ENCODE data around the gene TNFRSF25. TPM values are rescaled to one million over a fixed set of nuclear protein-coding genes. Genes with fewer than 3 reads are reported as not detected.

TNFRSF25 gene
- total RNA-seq, 5 donors from 2014 or later (not counting 1 experiment from before 2014, with no cell fraction given), result 215 to 580 (median 446) TPM

GRCh38 chr1:6412896-6413295 is 53.1 kb downstream of the TNFRSF25 start:
- Histone ChIP-seq H3K9me3 (no peaks in the 10 kb centered on the region), H3K4me3 (ENCODE audit: control insufficient read depth in 1 of 2, extremely low read depth in 1 of 2, low read length in 1 of 2) (no peak overlapping the region), H3K36me3 (ENCODE audit: control insufficient read depth in 2 of 2, extremely low read depth in 1 of 2, insufficient read depth in 1 of 2, low read length in 1 of 2) (no peaks in the 10 kb centered on the region), H3K4me1 (ENCODE audit: control insufficient read depth in 1 of 2, extremely low read depth in 1 of 2, insufficient read depth in 2 of 2, low read length in 2 of 2) (peaks cover 0 to 8% of the 10 kb centered on the region in 2 experiments), H3K27me3 (replicated peaks in 1 of 2; ENCODE audit: control insufficient read depth in 2 of 2, extremely low read depth in 1 of 2, insufficient read depth in 2 of 2, low read length in 1 of 2) (peaks cover 2 to 77% of the 10 kb centered on the region in 2 experiments), H3K27ac (ENCODE audit: low read length) (no peak overlapping the region)
- ChIA-PET CTCF (interaction anchor here in 1 of 2 donors (0.7 kb wide), 1 partner anchor 47 kb away, joined by 5 read pairs; no protein-coding TSS in a partner anchor), POLR2A (interaction anchor here in 1 of 2 donors (0.6 kb wide), 1 partner anchor 10 kb away, joined by 3 read pairs; no protein-coding TSS in a partner anchor)
- Mint-ChIP-seq H3K4me1 (peaks cover 4 to 7% (median 6%) of the 10 kb centered on the region in 3 donors), H3K27ac (no peak overlapping the region), H3K36me3 (no peaks in the 10 kb centered on the region), H3K27me3 (peaks cover 34 to 65% of the 10 kb centered on the region in 2 donors), H3K9me3 (no peaks in the 10 kb centered on the region), H3K4me3 (no peak overlapping the region)
- DNase-seq (no peak), ATAC-seq (replicated peaks in 1 of 4) (no peak)
- WGBS (ENCODE audit: insufficient coverage), result 95% methylated on average over 4 of the region's 6 CpGs

Other genes with a start within 250 kb of the TNFRSF25 start
- gene ICMT, start 230.2 kb downstream of the TNFRSF25 start, total RNA-seq, result 10 to 100 TPM in 4 of 5 donors, 1 to 10 TPM in 1; 9.6 to 24.0 (median 20.7) TPM
- gene HES3, start 222.0 kb downstream of the TNFRSF25 start, total RNA-seq, result not detected
- gene GPR153, start 205.1 kb downstream of the TNFRSF25 start, total RNA-seq, result 1 to 10 TPM in 1 of 5 donors, under 1 TPM in 4; 0.35 to 2.7 (median 0.72) TPM
- gene ACOT7, start 72.4 kb downstream of the TNFRSF25 start, total RNA-seq, result 1 to 10 TPM; 6.1 to 9.3 (median 7.4) TPM
- gene HES2, start 46.3 kb downstream of the TNFRSF25 start, total RNA-seq, result under 1 TPM in 1 of 5 donors, not detected in 4; 0.16 TPM
- 1 to 10 TPM; 2.1 to 9.2 (median 6.2) TPM for gene ESPN, start 41.4 kb downstream of the TNFRSF25 start, total RNA-seq
- 10 to 100 TPM in 1 of 5 donors, 1 to 10 TPM in 4; 7.1 to 18.2 (median 8.4) TPM for gene PLEKHG5, start 25.5 kb upstream of the TNFRSF25 start, total RNA-seq
- 10 to 100 TPM; 48.6 to 66.6 (median 58.7) TPM for gene NOL9, start 88.3 kb upstream of the TNFRSF25 start, total RNA-seq
- not detected for gene TAS1R1, start 89.1 kb upstream of the TNFRSF25 start, total RNA-seq
- gene ZBTB48, start 113.8 kb upstream of the TNFRSF25 start, total RNA-seq, result 10 to 100 TPM; 42.2 to 82.3 (median 70.3) TPM
- 10 to 100 TPM; 21.9 to 72.3 (median 61.6) TPM for gene KLHL21, start 136.7 kb upstream of the TNFRSF25 start, total RNA-seq
- 10 to 100 TPM in 3 of 5 donors, 1 to 10 TPM in 2; 6.0 to 12.7 (median 11.9) TPM for gene PHF13, start 147.6 kb upstream of the TNFRSF25 start, total RNA-seq
- gene THAP3, start 158.7 kb upstream of the TNFRSF25 start, total RNA-seq, result 10 to 100 TPM; 12.8 to 37.1 (median 26.1) TPM
- 10 to 100 TPM; 38.5 to 45.2 (median 42.1) TPM for gene DNAJC11, start 235.6 kb upstream of the TNFRSF25 start, total RNA-seq